Neural cell (in vitro differentiated cells): Measurements from ENCODE around the gene KLHL30. TPM values are rescaled to one million over a fixed set of nuclear protein-coding genes. Genes with fewer than 3 reads are reported as not detected.

ENCODE experiments used
- H2AFZ ChIP-seq: fragments of 200-600, 300-800 bp; sonication (generic), shearing (Covaris generic); 2 replicates; pipeline ENCODE4 v1.6.0; 2014; ENCODE audit warnings: low read depth, mild to moderate bottlenecking, antibody characterized with exemption, low read length, moderate library complexity
- H3F3A ChIP-seq: fragments of 200-600 bp; shearing (Covaris generic); 2 replicates; pipeline ENCODE4 v1.6.1; 2016; ENCODE audit warnings: mild to moderate bottlenecking, moderate library complexity, mixed read lengths, antibody characterized with exemption, low read length; ENCODE audit not compliant: insufficient read depth, poor library complexity, severe bottlenecking
- H3K27ac ChIP-seq: fragments of 200-600, 300-800 bp; sonication (generic), shearing (Covaris generic); 2 replicates; pipeline ENCODE4 v1.5.1; 2014; ENCODE audit warnings: mild to moderate bottlenecking, low read length, moderate library complexity
- H3K27me3 ChIP-seq: fragments of 300-800, 200-600 bp; sonication (generic), shearing (Covaris generic); 2 replicates; pipeline ENCODE4 v1.6.0; 2014; ENCODE audit warnings: mild to moderate bottlenecking, low read depth, low read length, moderate library complexity; ENCODE audit not compliant: insufficient read depth
- H3K36me3 ChIP-seq: fragments of 300-800, 200-600 bp; sonication (generic), shearing (Covaris generic); 2 replicates; pipeline ENCODE4 v1.5.1; 2014; ENCODE audit warnings: mild to moderate bottlenecking, antibody characterized with exemption, low read length, moderate library complexity; ENCODE audit not compliant: insufficient read depth
- H3K4me2 ChIP-seq: fragments of 300-800, 200-600 bp; sonication (generic), shearing (Covaris generic); 2 replicates; pipeline ENCODE4 v1.6.0; 2014; ENCODE audit warnings: mild to moderate bottlenecking, low read length
- H3K4me3 ChIP-seq: fragments of 300-800, 200-600 bp; sonication (generic), shearing (Covaris generic); 2 replicates; pipeline ENCODE4 v1.5.1; 2014; ENCODE audit warnings: mild to moderate bottlenecking, low read length, moderate library complexity
- H3K79me2 ChIP-seq: fragments of 200-600 bp; shearing (Covaris generic); replicated peaks from 2 replicates; pipeline ENCODE4 v1.6.0; 2014; ENCODE audit warnings: mild to moderate bottlenecking, low read length, moderate library complexity; ENCODE audit not compliant: insufficient read depth
- H3K9ac ChIP-seq: fragments of 300-800, 200-600 bp; sonication (generic), shearing (Covaris generic); 2 replicates; pipeline ENCODE4 v1.6.1; 2016; ENCODE audit warnings: mild to moderate bottlenecking, low read length, mixed read lengths
- H3K9me2 ChIP-seq: fragments of 200-600 bp; shearing (Covaris generic); 2 replicates; pipeline ENCODE4 v1.6.1; 2016; ENCODE audit warnings: mild to moderate bottlenecking, low read length, mixed read lengths; ENCODE audit not compliant: insufficient read depth
- H3K9me3 ChIP-seq: fragments of 200-600, 300-800 bp; sonication (generic), shearing (Covaris generic); 2 replicates; pipeline ENCODE4 v1.6.1; 2016; ENCODE audit warnings: mild to moderate bottlenecking, mixed run types, low read length, moderate library complexity, mixed read lengths
- H4K20me1 ChIP-seq: fragments of 200-600 bp; shearing (Covaris generic); 2 replicates; pipeline ENCODE4 v1.6.1; 2016; ENCODE audit warnings: mild to moderate bottlenecking, mixed run types; ENCODE audit not compliant: insufficient read depth
- EP300 ChIP-seq: fragments of 450-650 bp; conservative IDR thresholded peaks from 2 replicates; pipeline ENCODE4 v1.6.1; 2014; ENCODE audit warnings: antibody characterized with exemption, mild to moderate bottlenecking, moderate library complexity; ENCODE audit not compliant: poor library complexity, severe bottlenecking
- EZH2 ChIP-seq: fragments of 200-600, 300-800 bp; shearing (Covaris generic), sonication (generic); IDR thresholded peaks from 2 replicates; pipeline ENCODE4 v1.6.1; 2014; ENCODE audit warnings: antibody characterized with exemption, low read length, borderline replicate concordance, mild to moderate bottlenecking; ENCODE audit not compliant: insufficient read depth, poor library complexity, severe bottlenecking
- MXI1 ChIP-seq: fragments of 450-650 bp; conservative IDR thresholded peaks from 2 replicates; pipeline ENCODE4 v1.6.1; 2014; ENCODE audit warnings: antibody characterized with exemption, mild to moderate bottlenecking; ENCODE audit not compliant: poor library complexity, severe bottlenecking
- POLR2AphosphoS5 ChIP-seq: IDR thresholded peaks from 2 replicates; pipeline ENCODE4 v1.6.1; 2012
- RAD21 ChIP-seq: fragments of 450-650 bp; conservative IDR thresholded peaks from 2 replicates; pipeline ENCODE4 v1.6.1; 2014; ENCODE audit warnings: antibody characterized with exemption, mild to moderate bottlenecking, moderate library complexity
- SMC3 ChIP-seq: fragments of 450-650 bp; conservative IDR thresholded peaks from 2 replicates; pipeline ENCODE4 v1.6.1; 2014; ENCODE audit warnings: antibody characterized with exemption, mild to moderate bottlenecking, moderate library complexity; ENCODE audit not compliant: poor library complexity
- TAF1 ChIP-seq: IDR thresholded peaks from 2 replicates; pipeline ENCODE4 v1.6.1; 2012; ENCODE audit warnings: low read depth
- polyA plus RNA-seq: library from polyadenylated mRNA; depleted of rRNA; stranded (reverse); fragments of >200 nt; gene quantifications from 2 replicates; pipeline ENCODE4 v1.2.3, GENCODE V29; 2014
- TF ChIP-seq, protein P1 (sequence below): fragments of 450-650 bp; IDR thresholded peaks from 2 replicates; pipeline ENCODE4 v1.5.1; 2014; ENCODE audit warnings: antibody characterized with exemption, mild to moderate bottlenecking, moderate library complexity; ENCODE audit not compliant: poor library complexity, severe bottlenecking
- TF ChIP-seq, protein P2 (sequence below): IDR thresholded peaks from 2 replicates; pipeline ENCODE4 v1.6.1; 2012; ENCODE audit warnings: borderline replicate concordance

The KLHL30 gene
- polyA plus RNA-seq, 1 donor from 2014 or later = not detected

DNA sequence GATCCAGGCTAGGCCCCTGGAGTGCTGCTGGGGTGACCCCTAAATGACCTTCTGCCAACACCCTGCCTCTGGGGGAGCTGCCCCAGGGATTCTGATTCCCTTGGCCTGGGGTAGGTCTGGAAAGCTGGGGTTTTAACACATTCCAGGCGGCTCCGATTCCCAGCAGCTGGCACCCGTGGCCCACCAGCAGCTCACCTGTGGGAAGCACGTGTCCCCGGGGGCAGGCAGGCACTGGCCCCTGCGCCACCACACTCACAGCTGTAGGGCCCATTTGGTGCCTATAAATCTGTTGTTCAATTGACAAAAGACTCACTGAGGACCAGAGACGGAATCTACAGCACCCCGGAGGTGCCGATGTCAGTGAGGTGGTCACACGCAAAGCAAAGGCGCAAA, 4.1 kb upstream of the KLHL30 start:
- H3K4me2 ChIP-seq = no peak overlapping the region
- H2AFZ ChIP-seq = no peak overlapping the region
- no peaks in the 10 kb centered on the region for H3F3A ChIP-seq
- H4K20me1 ChIP-seq = no peaks in the 10 kb centered on the region
- no peak overlapping the region for H3K27ac ChIP-seq
- TF ChIP-seq POLR2AphosphoS5 (no peak), EZH2 (no peak), SMC3 (no peak), TAF1 (no peak), EP300 (no peak), RAD21 (no peak), MXI1 (no peak)
- TF ChIP-seq, protein P1, sequence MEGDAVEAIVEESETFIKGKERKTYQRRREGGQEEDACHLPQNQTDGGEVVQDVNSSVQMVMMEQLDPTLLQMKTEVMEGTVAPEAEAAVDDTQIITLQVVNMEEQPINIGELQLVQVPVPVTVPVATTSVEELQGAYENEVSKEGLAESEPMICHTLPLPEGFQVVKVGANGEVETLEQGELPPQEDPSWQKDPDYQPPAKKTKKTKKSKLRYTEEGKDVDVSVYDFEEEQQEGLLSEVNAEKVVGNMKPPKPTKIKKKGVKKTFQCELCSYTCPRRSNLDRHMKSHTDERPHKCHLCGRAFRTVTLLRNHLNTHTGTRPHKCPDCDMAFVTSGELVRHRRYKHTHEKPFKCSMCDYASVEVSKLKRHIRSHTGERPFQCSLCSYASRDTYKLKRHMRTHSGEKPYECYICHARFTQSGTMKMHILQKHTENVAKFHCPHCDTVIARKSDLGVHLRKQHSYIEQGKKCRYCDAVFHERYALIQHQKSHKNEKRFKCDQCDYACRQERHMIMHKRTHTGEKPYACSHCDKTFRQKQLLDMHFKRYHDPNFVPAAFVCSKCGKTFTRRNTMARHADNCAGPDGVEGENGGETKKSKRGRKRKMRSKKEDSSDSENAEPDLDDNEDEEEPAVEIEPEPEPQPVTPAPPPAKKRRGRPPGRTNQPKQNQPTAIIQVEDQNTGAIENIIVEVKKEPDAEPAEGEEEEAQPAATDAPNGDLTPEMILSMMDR = no peak
- TF ChIP-seq, protein P2, sequence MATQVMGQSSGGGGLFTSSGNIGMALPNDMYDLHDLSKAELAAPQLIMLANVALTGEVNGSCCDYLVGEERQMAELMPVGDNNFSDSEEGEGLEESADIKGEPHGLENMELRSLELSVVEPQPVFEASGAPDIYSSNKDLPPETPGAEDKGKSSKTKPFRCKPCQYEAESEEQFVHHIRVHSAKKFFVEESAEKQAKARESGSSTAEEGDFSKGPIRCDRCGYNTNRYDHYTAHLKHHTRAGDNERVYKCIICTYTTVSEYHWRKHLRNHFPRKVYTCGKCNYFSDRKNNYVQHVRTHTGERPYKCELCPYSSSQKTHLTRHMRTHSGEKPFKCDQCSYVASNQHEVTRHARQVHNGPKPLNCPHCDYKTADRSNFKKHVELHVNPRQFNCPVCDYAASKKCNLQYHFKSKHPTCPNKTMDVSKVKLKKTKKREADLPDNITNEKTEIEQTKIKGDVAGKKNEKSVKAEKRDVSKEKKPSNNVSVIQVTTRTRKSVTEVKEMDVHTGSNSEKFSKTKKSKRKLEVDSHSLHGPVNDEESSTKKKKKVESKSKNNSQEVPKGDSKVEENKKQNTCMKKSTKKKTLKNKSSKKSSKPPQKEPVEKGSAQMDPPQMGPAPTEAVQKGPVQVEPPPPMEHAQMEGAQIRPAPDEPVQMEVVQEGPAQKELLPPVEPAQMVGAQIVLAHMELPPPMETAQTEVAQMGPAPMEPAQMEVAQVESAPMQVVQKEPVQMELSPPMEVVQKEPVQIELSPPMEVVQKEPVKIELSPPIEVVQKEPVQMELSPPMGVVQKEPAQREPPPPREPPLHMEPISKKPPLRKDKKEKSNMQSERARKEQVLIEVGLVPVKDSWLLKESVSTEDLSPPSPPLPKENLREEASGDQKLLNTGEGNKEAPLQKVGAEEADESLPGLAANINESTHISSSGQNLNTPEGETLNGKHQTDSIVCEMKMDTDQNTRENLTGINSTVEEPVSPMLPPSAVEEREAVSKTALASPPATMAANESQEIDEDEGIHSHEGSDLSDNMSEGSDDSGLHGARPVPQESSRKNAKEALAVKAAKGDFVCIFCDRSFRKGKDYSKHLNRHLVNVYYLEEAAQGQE = no peak
- no peaks in the 10 kb centered on the region for H3K9me2 ChIP-seq
- no peaks in the 10 kb centered on the region for H3K27me3 ChIP-seq
- no peak overlapping the region for H3K9ac ChIP-seq
- no peaks in the 10 kb centered on the region for H3K36me3 ChIP-seq
- H3K79me2 ChIP-seq = no peaks in the 10 kb centered on the region
- no peak overlapping the region for H3K4me3 ChIP-seq
- H3K9me3 ChIP-seq = no peaks in the 10 kb centered on the region

DNA sequence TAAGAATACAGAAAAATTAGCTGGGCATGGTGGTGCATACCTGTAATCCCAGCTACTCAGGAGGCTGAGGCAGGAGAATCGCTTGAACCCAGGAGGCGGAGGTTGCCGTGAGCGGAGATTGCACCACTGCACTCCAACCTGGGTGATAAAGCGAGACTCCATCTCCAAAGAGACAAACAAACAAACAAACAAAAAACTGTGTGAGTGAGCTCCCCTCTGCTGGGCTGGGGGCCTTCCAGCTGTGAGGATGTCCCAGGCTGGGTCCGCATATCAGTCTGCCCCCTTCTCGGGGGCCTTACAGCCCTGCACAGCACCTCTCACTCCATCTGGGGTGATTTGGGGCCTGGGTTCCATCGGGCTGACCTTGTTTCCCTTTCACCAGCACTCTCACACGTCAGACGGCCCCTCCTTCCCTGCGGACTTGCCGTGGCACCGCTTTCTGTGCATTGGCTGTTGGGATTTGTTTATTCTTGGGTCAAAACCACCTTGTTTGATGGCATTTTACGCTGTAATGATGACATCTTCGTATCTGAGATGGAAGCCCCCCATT, 2.8 kb upstream of the KLHL30 start:
- Histone ChIP-seq H3K4me2 (no peak overlapping the region), H4K20me1 (no peaks in the 10 kb centered on the region), H2AFZ (no peak overlapping the region), H3F3A (no peaks in the 10 kb centered on the region), H3K27ac (no peak overlapping the region), H3K4me3 (no peak overlapping the region), H3K36me3 (no peaks in the 10 kb centered on the region), H3K79me2 (no peaks in the 10 kb centered on the region), H3K9me3 (no peaks in the 10 kb centered on the region), H3K9me2 (no peaks in the 10 kb centered on the region), H3K9ac (no peak overlapping the region), H3K27me3 (no peaks in the 10 kb centered on the region)
- no peak for TF ChIP-seq RAD21
- no peak for TF ChIP-seq POLR2AphosphoS5
- no peak for TF ChIP-seq TAF1
- TF ChIP-seq, protein P2 = no peak
- TF ChIP-seq SMC3 = no peak
